Esophagus muscularis mucosa (tissue), 4 donors: ENCODE data around the gene AVPR1A.

Experiments
- CTCF ChIP-seq, 3 experiments: fragments of 200-600 bp in 2 of 3; fragments of 450-650 bp in 1 of 3; sonication (generic) in 2 of 3; IDR thresholded peaks; one replicate each; pipeline ENCODE4 v1.5.1; 2017 to 2019; ENCODE audit warnings: antibody characterized with exemption in 3 of 3, mild to moderate bottlenecking in 2 of 3, moderate library complexity in 1 of 3
- EP300 ChIP-seq: sonication (generic); formaldehyde crosslinking; IDR thresholded peaks from one replicate; pipeline ENCODE4 v1.6.1; 2017; ENCODE audit warnings: antibody characterized with exemption
- POLR2A ChIP-seq: fragments of 450-650 bp; IDR thresholded peaks from one replicate; pipeline ENCODE4 v1.6.1; 2017; ENCODE audit warnings: antibody characterized with exemption, moderate library complexity, mild to moderate bottlenecking, low read depth
- POLR2AphosphoS5 ChIP-seq, 2 donors: sonication (generic); formaldehyde crosslinking; IDR thresholded peaks; one replicate each; pipeline ENCODE4 v1.6.1; 2017; ENCODE audit warnings: antibody characterized with exemption in 2 of 2

GRCh38 chr12:63093084-63093483, 57.9 kb downstream of the AVPR1A start:
- no peak for TF ChIP-seq EP300
- no peak for TF ChIP-seq CTCF (IDR thresholded peaks at IDR 0.05)
- no peak for TF ChIP-seq POLR2A
- TF ChIP-seq POLR2AphosphoS5 (IDR thresholded peaks at IDR 0.05): no peak
